Measurements from ENCODE around the gene ARHGAP21.
"Not testable (repeated sequence)": the region's sequence is repeated elsewhere in the genome, so short reads cannot be mapped to it uniquely, and the experiment has no call there.

The ARHGAP21 gene

DNA sequence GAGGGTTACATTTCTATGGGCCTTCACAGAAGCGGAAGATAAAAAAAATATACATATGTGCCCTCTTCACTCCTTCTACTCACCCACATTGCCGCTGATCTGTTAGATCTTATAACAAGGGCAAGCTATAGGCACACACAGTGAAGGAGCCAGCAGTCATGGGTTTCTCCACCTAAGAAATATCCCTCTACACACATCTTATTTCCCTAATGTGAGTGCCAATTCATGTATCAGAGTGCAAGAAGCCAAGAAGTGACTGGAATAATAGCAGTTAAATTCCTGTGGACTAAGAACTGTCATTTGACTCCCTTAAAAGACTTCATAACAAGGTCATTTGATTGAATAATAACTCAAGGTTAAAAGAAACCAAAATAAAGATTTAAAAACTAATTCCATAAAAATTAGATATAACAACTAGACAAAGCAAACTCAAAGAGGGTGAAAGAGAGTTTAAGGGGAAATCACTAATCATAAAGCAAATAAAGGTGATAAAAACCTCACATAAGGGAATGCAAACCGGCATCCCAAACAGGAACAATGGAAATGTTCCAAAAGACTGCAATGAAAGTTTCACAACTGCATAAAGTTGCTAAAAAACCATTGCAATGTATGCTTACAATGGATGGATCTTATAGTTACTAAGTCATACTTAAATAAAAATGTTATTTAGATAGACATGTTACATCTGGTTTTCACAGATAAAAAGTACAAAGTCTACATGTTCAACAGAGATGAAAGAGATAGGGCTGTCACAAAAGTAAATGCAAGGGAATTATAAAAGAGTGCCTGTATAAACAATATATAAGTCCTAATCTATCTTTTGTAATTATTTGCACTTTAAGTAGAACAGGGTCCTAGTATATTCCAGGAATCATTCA, 42.8 kb downstream of the ARHGAP21 start:
- no peak for DNase-seq

- no peak for DNase-seq
These were observed 44.9 kb downstream of the ARHGAP21 start for GRCh38 chr10:24678757-24679156.

DNA sequence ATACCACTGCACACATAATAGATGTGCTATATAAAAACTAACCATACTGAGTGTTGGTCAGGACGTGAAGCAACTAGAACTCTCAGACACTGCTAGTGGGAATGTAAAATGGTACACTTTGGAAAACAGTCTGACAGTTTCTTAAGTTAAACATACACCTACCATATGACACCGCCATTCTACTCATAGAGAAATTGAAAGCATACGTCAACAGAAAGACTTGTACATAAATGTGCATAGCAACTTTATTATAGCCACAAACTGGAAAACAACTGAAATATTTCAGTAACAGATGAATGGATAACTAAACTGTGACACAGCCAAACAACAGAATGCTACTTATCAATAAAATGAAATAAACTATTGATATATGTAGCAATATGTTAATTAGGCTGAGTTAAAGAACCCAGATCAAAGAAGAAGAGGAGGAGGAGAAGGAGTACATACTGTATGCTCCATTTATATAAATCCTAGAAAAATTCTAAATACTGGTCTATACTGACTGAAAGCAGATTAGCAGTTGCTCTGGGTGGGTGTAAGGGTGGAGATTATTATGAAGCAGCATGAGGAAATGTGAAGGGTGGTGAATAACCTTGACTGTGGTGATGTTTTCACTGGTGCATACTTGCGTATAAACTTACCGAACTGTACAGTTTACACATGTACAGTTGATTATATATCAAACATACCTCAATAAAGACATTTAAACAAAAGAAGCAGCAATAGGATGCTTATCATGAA, 48.6 kb downstream of the ARHGAP21 start:
- no peak for DNase-seq

DNA sequence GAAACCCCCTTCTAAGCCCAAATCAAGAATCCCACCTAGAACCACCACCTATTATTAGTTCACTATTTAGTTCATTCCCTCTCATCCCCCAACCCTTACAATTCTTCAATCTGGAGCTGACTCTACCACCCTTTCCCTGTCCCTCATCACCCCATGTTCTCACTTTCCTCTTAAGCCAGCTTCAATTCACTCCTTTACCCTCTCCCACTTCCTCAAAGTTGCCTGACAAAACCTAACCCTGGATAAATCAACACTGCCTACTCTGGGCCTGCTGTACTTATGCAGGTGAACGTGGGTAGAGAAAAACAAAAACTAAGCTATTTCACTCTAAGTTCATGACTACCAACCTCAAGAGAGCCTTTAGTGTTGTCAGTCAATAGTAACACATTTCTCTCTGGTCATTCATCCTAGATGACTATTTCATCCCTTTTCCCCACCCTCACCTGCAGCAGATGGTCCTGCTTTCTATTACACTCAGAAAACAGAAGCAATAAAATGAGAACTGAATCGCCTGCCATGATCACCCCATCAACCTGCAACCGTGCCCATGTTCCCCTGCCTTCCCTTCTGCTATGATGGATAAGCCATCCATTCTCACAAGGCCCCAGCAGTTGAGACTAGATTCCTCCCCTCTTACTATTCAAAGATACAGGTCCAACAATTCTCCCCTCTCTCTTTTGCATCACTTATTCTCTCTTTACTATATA, 52.6 kb downstream of the ARHGAP21 start:
- no peak for DNase-seq

DNA sequence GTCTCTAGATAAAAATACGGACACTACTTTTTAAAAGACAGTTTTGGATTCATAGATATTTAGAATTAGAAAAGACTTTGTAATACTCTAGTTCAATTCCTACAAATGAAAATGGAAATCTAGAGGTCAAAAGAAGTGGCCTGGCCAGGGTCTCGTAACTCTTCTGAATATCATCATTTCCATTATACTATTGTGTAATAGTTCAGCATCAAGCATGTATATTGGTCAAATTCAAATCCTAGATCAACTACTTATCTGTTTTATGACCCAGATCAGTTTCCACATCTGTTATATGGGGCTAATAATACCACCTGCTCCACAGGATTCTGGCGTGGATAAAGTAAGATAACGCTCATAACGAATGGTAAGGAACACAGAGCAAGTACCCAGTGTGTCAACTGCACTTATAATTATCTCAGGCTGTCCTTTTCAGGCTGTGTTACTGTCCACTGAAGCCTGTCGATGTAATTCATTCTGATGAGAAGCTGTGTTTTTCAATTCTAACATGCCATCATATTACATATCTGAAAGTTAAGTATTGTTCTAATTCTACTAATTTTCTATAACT, 54.3 kb downstream of the ARHGAP21 start:
- no peak for DNase-seq

DNA sequence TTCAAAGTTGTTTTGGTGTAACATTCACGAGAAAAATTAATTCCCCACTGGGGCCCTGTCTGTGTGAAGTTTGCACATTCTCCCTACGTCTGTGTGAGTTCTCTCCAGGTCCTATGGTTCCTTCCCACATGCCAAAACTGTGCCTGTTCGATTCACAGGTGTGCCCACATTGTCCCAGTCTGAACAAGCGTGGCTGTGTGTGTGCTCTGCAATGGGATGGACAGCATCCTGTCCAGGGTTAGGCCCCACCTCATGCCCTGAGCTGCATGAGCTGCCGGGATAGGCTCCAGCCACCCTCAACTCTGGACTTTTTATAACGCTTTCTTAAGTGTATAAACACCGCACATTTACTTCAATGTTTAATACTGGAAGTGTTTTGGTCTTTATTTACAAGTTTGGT, 55.4 kb downstream of the ARHGAP21 start:
- no peak for DNase-seq

- no peak for DNase-seq
These were observed 58.7 kb downstream of the ARHGAP21 start for GRCh38 chr10:24664991-24665390.

DNA sequence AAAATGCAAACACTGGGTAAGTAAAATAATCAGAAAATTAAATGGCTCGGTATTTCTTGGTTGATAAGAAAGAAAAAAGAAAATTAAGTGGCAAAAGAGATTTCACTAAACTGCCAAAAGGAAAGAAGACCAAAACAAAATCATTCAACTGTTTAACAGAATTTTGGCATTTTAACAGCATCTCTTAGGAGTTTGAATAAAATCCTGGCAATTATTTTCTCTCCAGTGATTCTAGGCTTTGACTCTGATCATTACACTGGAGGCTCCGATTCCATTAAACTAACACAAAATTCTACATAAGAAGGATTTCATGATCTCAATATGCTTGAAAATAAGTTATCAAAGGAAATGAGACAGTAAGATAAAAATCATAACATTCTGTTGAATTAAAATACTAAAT, 62.3 kb downstream of the ARHGAP21 start:
- no peak for DNase-seq

DNA sequence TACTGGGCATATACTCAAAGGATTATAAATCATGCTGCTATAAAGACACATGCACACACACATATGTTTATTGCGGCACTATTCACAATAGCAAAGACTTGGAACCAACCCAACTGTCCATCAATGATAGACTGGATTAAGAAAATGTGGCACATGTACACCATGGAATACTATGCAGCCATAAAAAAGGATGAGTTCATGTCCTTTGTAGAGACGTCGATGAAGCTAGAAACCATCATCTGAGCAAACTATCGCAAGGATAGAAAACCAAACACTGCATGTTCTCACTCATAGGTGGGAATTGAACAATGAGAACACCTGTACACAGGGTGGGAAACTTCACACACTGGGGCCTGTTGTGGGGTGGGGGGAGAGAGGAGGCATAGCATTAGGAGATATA, 65.4 kb downstream of the ARHGAP21 start:
- DNase-seq, result not testable (repeated sequence)

DNA sequence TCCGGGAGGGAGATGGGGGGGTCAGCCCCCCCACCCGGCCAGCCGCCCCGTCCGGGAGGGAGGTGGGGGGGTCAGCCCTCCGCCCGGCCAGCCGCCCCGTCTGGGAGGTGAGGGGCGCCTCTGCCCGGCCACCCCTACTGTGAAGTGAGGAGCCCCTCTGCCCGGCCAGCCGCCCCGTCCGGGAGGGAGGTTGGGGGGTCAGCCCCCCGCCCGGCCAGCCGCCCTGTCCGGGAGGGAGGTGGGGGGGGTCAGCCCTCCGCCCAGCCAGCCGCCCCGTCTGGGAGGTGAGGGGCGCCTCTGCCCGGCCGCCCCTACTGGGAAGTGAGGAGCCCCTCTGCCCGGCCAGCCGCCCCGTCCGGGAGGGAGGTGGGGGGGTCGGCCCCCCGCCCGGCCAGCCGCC, 67.4 kb downstream of the ARHGAP21 start:
- not testable (repeated sequence) for DNase-seq

DNA sequence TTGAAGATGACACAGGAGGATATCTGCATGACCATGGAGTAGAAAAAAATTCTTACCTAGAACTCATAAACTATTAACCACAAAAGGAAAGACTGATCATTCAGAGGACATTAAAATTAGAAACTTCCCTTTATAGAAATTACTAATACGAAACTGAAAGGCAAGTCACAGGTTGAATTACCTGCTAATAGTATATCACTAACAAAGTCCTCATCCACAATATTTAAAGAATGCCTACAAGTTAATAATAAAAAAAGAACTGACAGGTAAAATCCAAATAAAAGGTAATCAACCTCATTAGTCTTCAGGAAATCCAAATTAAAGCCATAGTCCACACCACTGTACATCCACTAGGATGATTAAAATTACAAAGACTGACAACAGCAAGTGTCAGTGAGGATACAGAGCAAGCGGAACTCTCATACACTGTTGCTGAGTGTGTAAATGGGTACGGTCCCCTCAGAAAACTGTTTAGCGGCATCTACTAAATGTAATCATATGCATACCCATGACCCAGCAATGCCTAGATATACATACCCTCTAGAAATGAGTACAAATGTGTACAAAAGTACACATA, 71.2 kb downstream of the ARHGAP21 start:
- DNase-seq, result no peak

DNA sequence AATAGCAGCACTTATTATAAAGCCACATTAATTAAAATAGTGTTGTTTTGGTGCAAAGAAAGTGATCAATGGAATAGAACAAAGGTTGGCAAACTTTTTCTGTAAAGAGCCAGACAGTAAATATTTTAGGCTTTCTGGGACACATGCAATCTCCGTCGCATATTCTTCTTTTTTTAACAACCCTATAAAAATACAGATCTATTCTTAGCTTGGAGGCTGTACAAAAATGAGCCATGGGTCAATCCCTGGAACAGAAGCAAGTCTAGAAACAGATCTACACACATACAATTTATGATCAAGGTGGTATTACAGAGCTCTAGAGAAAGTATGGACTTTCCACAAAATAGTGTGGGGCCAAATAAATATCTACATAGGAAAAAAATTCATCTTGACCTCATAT, 71.8 kb downstream of the ARHGAP21 start:
- no peak for DNase-seq

- no peak for DNase-seq
These were observed 72.9 kb downstream of the ARHGAP21 start for GRCh38 chr10:24650669-24651391.

- DNase-seq, result peak; percentile 20
These were observed 77.9 kb downstream of the ARHGAP21 start for GRCh38 chr10:24645784-24646183.

DNA sequence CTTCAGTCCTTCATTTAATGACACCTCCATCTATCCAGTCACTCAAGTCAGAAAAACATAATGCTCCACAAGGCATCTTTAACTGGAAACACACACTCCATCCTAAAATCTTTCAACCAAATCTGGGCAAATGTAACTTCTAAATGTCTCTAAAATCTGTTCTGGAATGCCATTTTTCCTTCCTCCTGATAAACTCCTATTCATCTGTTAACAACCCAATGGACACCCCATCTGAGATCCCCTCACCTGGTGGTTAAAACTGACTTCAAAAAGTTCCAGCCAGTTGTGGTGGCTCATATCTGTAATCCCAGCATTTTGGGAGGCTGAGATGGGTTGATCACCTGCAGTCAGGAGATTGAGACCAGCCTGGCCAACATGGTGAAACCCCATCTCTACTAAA, 78.7 kb downstream of the ARHGAP21 start:
- no peak for DNase-seq

DNA sequence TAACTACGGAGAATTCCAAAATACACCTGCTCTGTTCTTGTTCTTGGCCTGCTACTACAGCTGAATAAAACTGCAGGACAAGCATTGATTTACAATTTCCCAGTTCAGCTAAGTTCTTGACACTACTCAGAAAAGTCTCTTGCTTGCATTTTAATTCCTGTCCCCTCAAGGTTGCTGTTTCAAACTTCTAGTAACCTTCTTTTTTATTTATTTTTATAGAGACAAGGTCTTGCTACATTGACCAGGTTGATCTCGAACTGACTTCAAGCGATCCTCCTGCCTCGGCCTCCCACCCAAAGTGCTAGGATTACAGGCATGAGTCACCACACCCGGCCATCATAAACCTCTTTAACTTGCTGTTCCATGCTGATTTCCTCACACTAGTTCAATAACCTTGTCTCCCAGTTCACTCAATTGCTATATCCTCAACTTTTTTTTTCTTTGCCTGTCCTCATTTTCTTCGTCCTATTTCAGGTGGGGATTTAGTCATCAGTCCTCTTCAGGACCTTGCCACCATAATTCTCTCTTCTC, 79.9 kb downstream of the ARHGAP21 start:
- no peak for DNase-seq

- DNase-seq, result peak; percentile 64
These were observed 80.6 kb downstream of the ARHGAP21 start for GRCh38 chr10:24642921-24643678.

- DNase-seq, result no peak
These were observed 84.6 kb downstream of the ARHGAP21 start for GRCh38 chr10:24639124-24639523.

- no peak for DNase-seq
These were observed 97.9 kb downstream of the ARHGAP21 start for GRCh38 chr10:24625778-24626177.

- no peak for DNase-seq
These were observed 100.3 kb downstream of the ARHGAP21 start for GRCh38 chr10:24623383-24623782.

DNA sequence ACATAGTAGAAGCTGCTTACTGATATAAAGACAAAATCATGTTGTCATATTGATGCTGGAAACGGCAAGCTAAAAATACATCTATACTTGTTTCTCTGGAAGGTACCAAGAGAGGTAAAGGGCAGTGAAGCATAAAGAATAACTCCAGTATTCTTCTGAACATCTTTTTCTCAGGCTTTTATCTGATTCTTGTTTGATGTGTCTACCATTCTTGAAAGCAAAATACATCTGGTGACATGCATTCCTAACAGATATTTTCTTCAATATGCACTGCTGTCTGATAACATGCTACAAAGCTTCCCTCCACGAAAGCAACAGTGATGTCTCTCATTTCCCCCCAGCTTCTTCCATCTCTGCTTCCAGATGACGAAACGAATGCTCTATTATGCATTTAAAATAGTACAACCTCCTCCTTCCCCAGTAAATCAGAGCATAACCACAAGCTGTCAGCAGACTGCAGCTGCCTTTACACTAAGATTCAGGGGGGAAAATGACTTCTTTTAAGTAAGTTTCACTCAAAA, 100.8 kb downstream of the ARHGAP21 start:
- peak; percentile 23 for DNase-seq
